Stimulated activated CD4-positive, alpha-beta T cell treated with anti-CD3 and anti-CD28 coated beads, TNF-alpha, amount 100 ng/mL, for 4 hours (primary cell): Measurements from ENCODE around the gene SLK.

Source experiments
- DNase-seq, 3 experiments: peaks; one replicate each; pipeline ENCODE4 v3.0.0-alpha.2; 2020; ENCODE audit warnings: low read depth in 3 of 3

SLK gene

DNA sequence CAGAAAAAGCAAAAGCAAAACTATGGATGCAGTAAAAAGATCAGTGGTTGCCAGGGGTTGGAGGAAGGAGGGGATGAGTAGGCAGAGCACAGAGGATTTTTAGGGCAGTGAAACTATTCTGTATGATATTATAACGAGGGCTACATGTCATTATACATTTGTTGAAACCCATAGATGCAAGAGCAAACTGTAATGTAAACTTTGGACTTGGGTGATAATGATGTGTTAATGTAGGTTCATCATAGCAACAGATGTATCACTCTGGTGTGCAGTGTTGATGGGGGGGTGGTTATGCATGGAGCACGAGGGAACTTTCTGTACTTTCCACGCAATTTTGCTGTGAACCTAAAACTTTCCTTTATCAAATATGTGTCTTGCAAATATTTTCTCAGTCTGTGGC lies 23.2 kb downstream of the SLK start:
- no peak for DNase-seq

DNA sequence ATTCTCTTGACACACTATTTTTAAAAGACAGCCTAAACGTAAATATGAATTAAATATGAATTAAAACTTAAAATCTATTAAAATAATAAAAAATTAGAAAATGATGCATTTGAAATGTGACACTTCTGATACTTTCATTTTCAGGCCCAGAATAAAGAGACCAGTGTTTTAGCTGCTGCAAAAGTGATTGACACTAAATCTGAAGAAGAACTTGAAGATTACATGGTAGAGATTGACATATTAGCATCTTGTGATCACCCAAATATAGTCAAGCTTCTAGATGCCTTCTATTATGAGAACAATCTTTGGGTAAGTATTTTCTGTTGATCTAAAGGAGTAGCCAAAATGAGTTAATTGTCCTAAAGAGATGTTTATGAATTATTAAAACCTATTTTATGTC lies 23.6 kb downstream of the SLK start:
- DNase-seq = no peak

DNA sequence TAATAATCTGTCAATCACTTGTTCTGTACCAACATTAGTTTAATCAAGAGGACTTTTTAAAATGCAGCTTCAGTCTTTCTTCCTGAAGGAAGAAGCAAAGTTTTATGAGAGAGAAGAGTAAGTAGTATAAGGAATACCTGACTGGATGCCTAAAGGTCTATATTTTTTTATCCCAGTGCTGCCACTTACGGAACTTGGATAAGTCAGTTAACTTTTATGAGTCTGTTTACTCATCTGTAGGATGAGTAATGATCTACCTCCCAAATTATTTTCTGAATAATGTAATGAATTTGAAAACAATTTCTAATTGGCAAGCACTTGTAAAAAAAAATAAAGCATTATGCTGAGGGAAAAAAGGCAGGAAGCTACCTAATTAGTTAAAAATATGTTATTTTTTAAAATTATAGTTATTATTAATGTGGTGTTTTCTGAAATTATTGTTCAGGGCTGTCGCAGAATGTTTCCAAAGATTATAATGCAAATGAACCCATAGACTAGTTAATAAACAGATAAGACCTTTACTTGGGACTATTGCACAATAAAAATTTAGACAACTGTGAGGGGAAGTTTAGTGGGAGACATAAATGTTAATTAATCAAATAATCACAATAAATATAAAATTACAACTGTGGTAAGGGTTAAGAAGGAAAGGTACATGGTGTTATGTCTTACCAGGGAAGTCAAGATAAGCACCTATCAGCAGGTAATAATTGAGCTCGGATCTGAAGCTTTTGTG lies 24.6 kb downstream of the SLK start:
- DNase-seq = no peak

DNA sequence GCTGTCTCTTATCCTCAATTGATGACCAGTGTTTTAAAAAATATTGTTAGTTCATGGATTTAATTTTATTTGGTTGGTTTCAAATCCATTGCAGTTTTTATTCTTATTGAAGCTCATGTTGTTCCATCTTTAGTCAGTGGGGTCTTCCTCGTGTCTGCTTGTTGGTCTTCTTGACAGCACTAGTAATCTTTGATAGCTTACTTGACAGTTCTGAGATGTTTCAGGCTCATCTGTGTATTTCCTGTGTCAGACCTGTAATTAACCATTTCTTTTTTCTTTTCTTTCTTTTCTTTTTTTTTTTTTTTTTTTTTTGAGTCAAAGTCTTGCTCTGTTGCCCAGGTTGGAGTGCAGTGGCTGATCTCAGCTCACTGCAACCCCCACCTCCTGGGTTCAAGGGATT lies 28.2 kb downstream of the SLK start:
- DNase-seq = no peak

DNA sequence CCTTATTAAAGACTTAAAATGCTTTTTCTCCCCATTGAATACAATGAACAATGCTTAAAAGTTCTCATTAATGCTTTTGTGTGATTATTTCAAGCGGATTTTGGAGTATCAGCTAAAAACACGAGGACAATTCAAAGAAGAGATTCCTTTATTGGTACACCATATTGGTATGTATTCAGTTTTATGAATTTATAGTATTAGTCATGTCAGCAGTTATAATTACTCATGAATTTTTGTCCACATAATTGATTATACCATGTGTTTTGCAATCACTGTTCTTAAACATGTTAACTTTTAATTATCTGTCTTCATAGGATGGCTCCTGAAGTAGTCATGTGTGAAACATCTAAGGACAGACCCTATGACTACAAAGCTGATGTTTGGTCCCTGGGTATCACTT lies 31.9 kb downstream of the SLK start:
- DNase-seq = no peak

DNA sequence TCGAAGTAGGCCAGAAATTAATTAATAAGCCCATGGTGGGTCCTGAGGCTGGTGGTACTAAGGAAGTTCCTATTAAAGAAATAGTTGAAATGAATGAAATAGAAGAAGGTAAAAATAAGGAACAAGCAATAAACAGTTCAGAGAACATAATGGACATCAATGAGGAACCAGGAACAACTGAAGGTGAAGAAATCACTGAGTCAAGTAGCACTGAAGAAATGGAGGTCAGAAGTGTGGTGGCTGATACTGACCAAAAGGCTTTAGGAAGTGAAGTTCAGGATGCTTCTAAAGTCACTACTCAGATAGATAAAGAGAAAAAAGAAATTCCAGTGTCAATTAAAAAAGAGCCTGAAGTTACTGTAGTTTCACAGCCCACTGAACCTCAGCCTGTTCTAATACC lies 36.0 kb downstream of the SLK start:
- no peak for DNase-seq

DNA sequence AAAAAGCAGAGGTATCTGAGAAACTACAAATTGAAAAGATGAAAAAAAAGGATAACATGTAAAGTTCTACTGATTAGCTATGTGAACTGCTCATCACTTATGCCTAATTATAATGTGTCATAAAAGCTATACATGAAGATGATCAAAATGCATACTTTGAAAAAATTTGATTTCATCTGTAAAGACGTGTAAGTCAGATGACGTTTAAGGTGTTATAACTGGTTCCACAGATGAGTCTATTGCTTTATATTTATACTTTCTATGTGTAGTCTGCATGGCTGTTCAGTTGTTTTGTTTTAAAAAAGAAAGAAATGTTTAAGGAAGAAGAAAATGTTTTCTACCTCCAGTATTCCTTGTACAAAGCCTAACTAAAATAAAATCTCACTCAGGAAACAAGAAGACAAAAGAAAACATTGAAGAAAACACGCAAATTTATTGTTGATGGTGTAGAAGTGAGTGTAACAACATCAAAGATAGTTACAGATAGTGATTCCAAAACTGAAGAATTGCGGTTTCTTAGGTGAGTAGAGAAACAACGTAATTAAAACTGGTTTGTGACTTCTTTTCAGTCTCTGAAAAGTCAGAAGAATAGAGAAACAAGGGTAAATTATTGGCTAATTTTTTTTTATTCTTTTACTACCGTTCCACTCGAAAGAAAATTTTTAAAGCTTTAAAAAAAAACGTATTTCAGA lies 38.4 kb downstream of the SLK start:
- DNase-seq = no peak

DNA sequence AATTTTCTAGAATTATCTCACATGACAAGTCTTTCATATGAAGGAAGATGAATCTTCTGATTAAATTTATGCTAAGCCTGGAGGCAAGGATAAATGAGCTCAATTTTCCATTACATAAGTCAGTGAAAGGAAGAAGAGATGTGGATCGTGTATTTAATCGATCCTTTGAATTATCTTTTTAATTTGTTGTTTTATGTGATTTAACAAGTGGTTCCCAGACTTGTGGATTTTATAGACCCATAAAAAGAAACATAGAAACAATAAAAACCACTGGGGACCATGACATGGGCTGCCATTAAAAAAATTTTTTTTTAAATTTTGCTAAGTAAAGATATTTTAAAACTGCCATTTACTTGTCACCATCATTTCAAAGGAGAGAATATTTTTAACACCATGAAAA lies 45.0 kb downstream of the SLK start:
- DNase-seq = no peak

DNA sequence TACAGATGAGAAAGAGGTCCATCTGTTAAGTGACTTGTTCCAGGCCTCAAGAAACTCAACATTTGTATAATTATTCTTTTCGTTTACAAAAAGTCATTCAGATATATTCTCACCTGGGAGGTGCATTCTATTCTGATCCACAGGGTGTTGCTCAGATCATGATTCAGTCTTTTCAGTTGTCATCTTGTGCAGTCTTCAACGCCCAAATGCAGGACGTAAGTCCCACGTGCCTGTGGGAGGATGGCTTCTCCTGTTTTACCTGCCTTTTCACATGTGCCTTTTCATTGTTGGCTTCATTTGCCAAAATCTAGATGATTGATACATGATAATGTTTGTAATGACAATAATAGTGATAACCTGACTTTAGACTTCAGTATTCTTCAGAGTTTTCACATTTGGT lies 46.5 kb downstream of the SLK start:
- no peak for DNase-seq

DNA sequence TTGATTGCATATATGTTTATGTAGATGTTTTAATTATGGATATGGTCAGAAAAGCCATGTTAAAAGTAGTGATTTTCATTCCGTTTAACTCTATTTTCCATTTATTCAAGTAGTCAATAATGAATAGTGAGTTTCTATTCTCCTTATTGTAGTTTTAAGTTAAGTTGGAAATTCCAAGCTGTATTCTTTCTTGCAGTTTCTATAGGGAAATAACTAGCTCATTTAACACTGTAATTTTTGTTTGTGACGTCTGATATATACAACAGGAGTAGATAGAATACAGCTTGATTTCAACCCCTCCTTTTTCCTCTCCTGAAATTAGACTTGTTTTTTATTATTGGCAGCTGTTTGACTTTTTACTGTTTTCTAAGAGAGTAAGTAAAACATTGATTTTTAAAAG lies 47.2 kb downstream of the SLK start:
- no peak for DNase-seq

DNA sequence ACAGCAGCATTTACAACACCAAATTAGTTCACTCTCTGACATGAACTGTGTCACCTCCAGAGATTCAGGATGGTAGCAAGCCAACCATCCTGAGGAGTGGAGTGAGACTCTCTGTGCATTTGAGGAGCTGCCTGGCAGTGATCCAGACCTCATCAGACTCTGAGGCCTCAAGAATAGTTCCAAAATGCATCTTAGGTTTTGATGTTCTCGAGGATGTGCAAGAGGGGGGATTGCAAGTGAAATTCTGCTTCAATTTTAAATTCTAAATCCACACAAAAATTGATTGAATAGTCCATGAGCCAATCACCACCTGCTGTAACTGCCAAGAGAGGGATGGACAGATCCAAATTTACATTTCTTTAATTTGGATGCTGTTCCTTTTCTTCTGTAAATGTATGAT lies 49.7 kb downstream of the SLK start:
- no peak for DNase-seq

DNA sequence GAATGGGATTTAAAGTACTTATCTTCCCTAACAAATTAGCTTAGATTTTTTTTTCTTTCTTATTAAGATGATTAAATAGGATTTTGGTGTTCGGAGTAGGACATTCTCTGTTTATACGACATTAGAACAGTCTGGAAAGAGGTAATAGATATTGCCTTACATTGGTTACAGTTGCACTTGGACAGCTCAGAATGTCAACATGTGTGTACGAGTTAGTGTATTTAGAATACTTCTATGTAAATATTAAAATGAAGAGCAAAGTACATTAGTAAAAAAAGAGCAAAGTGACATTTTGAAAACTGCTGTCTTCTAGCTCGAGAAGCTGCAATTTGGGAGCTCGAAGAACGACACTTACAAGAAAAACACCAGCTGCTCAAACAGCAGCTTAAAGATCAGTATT lies 51.5 kb downstream of the SLK start:
- DNase-seq = no peak

DNA sequence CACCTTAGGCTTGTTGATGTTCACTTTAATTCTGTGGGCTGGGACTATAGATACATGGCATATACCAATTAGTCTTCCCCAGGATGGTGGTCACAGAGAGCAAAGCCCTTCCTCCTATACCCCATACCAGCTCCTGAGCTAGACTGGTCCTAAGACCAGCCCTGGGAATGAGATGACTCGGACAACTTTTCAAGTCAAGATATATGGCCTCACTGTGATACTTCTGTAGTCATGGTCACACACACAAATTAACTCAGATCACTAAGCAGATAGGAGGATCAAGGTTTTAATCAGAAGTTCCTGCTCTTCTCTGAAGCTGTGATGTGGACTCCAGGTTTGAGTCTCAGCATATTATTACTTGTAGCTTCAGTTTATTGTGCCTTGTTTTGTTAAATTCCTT lies 53.1 kb downstream of the SLK start:
- no peak for DNase-seq

DNA sequence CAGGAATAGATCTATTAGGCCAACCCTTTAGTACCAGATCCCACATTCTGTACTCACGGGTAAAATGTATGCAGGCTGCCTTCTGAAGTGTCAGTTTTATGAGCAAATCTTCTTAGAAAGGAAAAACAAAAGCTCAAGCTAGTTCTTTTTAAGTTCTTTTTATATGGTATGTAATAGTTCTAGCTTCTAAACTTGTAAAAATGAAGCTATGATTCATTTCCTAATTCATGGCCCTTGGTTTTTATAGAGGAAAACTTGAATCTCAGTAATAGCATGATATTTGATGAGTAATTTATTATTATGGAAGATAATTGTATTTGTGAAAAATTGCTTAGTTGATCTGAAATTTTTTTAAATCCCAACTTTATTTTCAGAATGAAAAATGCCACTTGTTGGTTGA lies 54.3 kb downstream of the SLK start:
- no peak for DNase-seq

DNA sequence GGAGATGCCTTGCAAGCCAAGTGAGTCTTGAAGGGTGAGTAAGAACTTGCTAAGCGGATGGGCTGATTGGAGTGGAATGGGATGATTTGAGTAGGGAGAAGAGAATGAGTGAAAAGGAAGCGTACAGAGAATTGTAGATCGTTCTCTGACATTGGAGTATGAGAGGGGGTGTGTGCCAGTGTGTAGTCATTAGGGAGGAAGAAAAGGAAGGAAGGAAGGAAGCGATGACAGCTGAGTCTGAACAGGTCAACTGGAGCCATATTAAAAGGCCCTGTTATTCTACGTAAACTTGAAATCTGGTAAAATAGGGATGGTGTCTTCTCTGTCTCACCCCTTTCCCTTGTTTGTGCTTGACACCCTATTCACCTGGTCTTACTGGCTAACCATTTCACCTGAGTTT lies 55.1 kb downstream of the SLK start:
- DNase-seq = no peak

DNA sequence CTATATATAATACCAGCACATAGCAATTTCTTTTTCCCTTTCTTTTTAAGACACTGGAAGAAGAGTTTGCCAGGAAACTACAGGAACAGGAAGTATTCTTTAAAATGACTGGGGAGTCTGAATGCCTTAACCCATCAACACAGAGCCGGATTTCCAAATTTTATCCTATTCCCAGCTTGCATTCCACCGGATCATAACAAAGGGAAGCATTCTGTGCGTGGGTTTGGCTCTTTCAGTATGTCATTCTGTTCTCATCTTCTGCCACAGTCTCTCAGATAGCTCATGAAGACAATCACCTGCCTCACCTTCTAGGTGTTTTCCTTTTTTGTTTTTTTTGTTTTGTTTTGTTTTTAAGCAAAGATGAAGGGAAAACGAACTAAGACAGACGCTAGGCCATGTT lies 58.6 kb downstream of the SLK start:
- DNase-seq = no peak

DNA sequence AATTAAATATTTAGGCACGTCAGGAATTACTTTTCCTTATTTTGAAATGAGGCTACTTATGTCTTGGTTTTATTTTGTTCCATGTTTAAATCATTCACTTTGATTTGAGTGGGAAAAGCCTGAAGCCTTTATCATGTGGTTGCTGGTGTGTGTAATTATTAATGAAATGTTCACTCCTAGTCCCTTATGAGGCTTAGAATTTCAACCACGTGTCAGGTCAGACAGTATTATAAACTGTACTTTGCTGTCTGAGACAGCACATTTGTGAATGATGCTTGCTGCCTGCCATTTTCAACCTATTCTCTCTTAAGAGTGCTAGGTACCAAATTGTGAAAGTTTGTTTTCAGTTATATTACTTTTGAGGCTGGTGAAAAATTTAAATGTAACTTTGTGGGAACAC lies 59.8 kb downstream of the SLK start:
- no peak for DNase-seq

DNA sequence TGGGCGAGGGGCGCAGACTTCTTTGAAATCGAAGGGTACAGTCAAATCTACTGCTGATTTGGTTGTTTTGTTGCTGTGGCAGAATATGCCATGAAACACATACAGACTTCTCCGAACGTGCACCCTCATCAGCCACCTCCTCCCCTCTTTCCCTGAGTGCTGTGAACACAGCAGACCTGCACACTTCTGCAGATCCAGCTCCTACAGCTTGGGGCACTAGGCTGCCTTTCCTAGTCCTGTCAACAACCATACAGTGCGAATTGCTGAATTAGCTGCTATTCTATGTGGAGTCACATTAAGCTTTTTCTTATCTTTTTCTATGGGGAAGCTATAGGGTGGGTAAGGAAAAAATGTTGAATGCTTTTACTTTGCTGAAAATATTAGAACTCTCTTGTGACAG lies 61.2 kb downstream of the SLK start:
- no peak for DNase-seq

DNA sequence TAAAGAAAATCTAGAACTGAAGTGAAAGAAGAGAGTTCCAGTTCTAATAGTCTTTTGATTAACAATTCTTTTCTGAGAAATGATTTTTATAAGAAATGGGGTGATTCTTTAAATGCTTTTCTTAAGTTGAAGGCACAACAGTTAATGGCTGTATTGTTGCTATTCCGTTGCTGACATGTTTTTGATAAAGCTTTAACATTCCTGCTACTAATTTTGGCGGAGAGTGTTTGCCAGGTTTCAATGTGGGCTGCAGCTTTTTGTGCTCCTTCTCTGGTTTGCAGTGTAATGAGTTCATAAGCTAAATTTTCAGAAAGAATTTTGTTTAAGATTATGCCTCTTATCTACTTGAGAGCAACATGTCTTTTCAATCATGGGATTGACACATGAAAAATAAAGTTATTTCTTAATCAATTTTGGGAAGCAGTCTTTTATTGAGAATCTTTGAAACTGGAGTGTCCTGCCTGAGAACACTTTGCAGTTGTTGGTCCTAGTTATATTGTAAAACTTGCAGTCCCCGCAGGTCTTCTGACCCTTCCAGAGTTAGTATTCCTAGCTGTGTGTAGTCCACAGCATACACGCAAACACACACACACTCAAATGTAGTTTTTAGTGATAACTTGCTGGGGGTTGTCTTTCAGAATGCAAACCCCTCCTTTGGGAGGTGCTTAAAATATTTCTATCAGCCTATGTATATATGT lies 62.0 kb downstream of the SLK start:
- no peak for DNase-seq

DNA sequence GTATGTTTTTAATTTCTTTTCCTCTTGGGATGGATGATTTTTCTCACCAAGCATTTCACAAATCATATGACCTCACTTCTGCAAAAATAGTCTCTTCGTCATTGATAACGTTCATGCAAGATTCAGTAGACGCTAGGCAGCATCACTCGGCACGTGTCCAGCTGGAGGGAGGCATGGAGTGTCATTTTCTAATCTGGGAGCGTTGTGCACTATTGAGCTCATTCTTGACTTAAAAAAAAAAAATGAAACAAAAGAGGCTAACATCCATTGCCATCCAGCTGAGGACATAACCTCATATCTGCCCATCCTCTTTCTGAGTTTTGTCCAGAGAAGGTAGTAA lies 62.6 kb downstream of the SLK start:
- no peak for DNase-seq

DNA sequence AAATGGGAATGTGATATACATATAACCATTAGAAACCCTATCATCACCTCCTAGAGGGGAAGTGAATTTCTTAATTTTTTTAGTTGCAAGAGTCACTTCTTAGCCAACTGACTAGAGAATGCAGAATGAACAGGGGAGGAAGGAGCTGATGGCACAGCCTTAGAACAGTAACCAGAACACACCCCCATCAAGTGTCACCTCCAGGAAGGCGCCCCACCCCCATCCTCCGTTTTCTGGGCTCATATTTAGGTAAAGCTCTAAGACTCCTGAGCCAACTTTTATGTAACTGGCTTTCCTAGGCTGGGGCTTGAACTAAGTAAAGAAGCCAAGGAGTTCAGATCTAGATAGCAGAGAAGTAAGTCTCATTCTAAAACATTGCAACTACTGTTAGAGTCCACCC lies 64.7 kb downstream of the SLK start:
- no peak for DNase-seq

DNA sequence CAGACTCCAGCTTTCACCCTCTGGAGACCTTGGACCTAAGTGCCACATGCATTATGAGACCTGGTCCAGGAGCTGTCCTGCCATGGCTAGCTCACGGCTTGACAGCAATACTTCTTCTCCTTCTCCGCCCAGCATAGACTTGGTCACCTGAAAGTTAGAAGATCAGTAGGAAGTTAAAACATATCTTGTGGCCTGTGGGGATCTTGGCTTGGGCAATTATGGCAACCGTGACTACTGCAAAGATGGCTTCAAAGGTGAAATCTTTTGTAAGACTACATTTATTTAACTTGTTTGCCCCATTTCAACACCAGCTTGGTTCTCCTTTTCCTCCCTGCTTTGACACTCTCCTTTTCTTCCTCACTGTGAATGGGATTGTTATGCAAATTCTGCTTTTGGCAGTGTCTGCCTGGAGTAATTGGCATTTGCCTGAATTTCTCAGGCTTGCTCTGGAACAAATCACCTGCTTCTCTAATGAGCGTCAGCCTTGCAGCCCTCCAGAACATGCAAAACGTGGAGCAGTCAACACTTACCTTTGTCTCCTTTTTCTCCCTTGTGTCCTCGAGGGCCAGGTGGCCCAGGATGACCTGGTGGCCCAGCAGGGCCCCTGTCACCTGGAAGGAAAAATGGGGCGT lies 65.3 kb downstream of the SLK start:
- DNase-seq = no peak

DNA sequence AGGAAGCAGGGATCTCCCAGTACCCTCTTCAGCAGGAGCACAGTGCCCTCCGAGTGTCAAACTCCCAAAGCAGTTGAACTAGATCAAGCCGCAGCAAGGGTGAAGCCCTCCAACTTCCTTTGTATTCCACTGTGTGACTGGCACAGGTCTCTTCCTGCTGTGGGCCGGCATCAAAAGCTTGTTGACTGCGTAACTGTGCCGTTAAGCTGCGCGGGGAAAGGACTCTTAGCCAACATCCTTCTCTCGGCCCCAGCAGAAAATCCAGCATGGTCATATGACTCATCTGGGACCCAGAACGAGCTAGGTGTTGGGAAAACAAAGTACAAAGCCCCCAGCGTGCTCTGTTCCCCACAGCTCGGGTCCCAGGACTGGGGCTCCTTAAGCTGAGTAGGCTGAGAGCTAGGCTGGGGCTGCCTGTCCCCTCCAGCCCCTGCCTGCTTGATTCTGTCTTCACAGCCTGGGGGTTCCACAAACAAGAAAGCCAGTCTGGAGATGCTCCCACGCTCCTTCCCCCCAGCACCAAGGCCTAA lies 66.5 kb downstream of the SLK start:
- no peak for DNase-seq
